HG03060 (cell line): Measurements from ENCODE around the gene DBET.
"Not testable (repeated sequence)": the region's sequence is repeated elsewhere in the genome, so short reads cannot be mapped to it uniquely, and the experiment has no call there.

Source experiments
- ATAC-seq: cut with Tn5 transposase; IDR thresholded peaks from one replicate; pipeline ENCODE4 v1.9.1; 2021; ENCODE audit warnings: low read depth, moderate number of reproducible peaks; ENCODE audit not compliant: unreplicated experiment

DBET gene

DNA sequence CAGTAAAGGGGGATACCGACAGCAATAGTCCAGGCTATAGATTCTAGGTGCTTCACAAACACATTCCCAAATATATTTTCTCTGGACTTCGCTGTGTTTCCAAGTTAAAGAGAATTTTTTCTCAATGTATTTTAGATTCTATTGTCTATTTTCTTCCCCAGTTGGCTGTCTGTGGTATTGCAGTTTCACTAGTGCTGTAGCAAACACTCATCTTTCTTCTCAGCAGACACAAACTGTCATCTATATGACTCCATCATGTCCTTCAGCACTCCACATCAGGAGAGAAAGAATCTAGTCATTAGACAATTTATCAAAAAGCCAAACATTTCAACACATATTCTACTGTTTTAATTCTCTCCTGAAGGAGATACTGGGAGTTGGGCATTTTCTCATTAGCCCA is at the start of gene DBET:
Gene DBET (plus strand): TSS at position 161 of the 400 bp plus-strand sequence.
- not testable (repeated sequence) for ATAC-seq

DNA sequence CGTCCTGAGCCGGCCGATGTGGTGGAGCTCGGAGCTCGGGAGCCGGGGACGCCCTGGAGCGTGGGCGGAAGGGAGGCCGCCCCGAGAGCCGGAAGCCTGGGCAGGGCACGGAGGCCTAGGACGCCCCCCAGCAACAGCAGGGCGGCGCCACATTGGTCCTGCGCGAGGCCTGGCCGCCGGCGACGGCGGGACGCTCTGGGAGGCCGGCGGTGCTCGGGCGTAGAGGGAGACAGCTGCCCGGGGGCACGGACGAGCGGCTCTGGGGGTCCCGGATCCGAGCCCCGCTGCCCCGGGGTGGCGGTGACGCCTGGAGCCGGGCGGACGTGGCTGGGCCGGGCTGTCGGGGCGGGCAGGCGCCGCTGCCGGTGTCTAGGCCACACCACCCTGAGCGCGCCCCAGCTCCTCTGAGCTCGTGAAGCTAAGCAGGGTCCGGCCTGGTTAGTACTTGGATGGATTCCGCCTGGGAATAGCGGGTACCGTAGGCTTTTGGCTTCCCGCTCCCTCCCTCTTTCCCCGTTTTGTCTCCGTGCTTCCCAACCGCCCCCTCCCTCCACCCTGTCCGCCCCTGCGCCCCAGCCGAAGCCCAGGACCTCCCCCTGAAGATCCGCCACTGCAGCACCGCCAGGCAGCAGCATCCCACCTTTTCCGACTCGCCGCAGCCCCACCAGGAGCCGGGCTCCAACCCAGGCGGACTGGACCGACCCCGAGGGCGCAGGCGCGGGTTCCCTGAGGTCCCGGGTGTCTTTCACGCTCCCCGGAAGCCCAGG is 49.3 kb upstream of the DBET start:
- ATAC-seq, result no peak

DNA sequence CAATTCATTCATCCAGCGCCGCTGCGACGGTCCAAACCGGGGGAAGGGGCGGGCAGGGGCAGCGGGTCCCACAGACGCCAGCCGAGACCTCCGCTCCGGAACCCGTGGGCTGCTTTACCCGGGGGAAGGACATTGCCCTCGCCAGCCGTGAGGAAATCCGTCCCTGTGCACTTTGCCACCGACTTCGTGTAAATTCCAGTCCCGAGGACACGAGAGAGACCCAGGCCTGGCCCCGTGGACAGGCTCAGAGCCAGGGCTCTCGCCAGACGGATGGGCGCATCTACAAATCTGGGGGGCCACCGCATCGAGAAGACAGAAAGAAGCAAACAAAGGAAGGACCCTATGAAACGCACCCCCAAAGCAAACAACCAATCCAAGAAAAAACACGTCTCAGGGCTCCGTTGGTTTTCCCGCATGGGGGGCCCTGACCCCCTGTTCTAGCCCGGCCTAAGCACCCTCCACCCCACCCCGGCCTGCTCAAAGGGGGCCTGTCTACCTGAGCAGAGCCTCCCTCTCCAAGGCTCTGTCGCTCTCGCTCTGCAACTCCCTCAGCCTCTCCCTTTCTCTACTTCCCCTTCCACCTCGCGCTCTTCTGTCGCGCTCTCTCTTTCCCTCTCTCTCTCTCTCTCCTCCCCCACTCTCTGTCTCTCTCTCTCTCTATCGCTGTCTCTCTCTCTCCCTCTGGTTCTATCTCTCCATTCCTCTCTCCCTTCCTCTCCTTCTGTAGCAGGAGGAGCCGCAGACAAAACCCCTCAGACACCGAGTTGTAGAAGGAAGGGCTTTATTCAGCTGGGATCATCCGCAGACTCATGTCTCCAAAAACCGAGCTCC is 48.5 kb upstream of the DBET start:
- ATAC-seq, result no peak

DNA sequence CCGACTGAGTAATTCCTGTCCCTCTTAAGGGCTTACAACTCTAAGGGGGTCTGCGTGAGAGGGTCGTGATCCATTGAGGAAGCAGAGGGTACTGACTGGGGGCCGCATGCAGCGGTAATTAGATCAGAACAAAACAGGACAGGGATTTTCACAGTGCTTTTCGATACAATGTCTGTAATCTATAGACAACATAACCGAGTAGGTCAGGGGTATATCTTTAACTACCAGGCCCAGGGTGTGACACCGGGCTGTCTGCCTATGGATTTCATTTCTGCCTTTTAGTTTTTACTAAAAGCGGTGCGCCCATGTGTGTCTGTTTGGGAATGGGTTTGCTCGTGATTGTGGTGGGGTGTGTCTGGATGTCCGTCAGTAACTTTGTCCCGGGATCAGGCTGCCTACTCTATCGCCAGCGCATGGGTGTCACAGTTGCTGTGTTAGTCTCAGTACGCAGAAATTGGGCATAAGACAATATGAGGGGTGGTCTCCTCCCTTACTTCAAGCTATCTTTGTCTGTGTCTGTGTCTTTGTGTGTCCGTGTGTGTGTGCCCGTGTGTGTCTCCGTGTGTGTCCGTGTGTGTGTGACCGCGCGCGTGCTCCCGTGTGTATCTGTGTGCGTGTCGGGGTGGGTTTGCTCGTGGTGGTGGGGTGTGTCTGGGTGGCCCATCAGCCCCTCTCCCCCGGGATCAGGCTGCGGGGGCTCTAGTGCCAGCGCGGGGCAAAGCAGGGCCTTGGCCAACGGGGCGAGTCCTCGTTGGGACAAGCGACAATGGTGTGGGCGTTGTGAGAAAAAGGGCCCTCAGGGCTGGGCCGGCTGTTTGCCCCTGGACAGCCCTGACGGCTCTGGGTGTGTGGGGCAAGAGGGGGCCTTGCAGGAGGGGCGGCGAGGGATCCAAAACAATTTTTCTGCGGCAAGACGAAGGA is 47.7 kb upstream of the DBET start:
- ATAC-seq, result no peak

DNA sequence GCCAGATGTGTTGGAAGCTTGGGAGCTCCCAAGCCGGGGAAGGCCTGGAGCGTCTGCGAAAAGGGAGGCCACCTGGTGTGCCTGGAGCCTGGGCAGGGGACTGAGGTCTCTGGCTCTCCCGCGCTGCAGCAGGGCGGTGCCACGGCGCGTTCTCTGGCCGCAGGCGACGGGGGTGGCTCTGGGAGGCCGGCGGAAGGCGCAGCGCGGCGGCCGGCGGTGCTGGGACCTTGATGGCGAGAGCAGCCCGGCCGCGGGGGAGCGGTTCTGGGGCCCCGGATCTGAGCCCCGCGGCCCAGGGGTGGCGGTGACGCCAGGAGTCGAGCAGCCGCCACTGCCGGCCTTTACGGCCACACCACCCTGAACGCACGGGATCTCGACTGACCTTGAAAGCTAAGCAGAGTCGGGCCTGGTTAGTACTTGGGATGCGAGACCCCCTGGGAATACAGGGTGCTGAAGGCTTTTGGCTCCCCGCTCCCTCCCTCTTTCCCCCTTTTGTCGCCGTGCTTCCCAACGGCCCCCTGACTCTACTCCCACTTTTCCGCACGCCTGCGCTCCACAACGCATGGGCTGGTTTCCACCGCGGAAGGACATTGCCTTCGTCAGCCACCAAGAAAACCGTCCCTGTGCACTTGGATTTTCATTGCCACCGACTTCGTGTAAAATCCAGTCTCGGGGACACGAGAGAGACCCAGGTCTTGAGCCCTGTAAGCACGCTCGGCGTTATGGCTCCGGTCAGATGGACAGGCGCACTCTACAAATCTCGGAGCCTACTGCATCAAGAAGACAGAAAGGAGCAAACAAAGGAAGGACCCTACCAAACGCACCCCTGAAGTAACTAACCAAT is 46.7 kb upstream of the DBET start:
- ATAC-seq, result no peak

DNA sequence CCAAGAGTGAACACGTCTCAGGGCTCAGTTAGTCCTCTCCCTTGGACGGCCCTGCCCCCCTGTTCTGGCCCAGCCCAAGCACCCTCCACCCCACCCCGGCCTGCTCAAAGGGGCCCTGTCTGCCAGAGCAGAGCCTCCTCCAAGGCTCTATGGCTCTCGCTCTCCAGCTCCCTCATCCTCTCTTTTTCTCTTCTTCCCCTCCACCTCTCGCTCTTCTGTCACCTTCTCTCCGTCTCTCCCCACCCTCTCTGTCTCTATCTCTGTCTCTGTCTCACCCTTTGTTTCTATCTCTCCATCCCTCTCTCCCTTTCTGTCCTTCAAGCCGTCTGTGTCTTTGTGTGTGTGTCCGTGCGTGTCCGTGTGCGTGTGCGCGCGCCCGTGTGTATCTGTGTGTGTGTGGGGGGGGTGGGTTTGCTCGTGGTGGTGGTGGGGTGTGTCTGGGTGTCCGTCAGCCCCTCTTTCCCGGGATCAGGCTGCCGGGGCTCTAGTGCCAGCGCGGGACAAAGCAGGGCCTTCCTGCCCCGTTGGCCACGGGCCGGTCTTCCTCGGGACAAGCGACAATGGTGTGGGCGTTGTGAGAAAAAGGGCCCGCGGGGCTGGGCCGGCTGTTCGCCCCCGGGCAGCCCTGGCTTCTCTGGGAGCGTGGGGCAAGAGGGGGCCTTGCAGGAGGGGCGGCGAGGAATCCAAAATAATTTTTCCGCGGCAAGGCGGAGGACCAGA is 45.9 kb upstream of the DBET start:
- no peak for ATAC-seq

DNA sequence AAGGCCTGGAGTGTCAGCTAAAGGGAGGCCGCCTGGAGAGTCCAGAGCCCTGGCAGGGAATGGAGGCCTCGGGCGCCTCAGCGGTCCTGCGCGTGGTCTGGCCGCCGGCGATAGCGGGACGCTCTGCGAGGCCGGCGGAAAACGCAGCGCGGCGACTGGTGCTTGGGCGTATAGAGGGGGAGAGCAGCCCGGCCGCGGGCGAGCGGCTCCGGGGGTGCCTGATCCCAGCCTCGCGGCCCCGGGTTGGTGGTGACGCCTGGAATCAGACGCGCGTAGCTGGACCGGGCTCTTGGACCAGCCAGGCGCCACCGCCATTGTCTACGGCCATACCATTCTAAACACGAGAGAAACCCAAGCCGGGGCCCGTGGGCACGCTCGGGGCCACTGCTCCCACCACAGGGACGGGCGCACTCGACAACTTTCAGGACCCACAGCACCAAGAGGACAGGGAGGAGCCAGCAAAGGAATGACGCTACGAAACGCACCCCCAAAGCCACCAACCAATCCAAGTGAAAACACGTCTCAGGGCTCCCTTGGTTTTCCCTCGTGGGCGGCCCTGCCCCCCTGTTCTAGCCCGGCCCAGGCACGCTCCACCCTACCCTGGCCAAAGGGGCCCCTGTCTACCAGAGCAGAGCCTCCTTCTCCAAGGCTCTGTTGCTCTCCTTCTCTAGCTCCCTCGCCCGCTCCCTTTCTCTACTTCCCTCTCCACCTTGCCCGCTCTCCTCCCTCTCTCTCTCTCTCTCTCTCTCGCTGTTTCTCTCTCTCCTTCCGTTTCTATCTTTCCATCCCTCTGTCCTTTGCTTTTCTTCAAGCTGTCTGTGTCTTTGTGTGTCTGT is 45.1 kb upstream of the DBET start:
- ATAC-seq, result no peak

DNA sequence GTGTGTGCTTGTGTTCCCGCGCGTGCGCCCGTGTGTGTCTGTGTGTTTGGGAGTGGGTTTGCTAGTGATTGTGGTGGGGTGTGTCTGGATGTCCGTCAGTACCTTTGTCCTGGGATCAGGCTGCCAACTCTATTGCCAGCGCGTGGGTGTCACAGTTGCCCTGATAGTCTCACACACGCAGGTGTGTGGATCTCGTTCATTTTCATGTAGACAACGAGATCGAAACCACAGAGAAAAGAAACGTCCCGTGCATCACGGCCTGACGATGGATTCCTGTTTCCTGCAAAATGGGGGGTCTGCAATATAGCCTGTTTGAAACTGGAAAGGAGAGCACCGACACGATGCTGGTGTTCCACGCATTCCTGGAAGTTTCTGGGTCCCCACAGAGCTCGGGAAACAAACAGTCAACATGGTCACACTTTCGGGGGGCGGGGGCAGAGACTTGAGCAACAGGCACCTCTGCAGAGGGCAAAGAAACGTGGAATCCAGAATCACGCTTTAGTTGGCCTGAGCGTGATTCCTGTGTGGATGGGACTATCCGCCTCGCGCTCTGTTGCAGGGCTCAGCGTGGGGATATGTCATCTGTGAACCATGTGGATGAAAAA is 44.3 kb upstream of the DBET start:
- ATAC-seq, result not testable (repeated sequence)

DNA sequence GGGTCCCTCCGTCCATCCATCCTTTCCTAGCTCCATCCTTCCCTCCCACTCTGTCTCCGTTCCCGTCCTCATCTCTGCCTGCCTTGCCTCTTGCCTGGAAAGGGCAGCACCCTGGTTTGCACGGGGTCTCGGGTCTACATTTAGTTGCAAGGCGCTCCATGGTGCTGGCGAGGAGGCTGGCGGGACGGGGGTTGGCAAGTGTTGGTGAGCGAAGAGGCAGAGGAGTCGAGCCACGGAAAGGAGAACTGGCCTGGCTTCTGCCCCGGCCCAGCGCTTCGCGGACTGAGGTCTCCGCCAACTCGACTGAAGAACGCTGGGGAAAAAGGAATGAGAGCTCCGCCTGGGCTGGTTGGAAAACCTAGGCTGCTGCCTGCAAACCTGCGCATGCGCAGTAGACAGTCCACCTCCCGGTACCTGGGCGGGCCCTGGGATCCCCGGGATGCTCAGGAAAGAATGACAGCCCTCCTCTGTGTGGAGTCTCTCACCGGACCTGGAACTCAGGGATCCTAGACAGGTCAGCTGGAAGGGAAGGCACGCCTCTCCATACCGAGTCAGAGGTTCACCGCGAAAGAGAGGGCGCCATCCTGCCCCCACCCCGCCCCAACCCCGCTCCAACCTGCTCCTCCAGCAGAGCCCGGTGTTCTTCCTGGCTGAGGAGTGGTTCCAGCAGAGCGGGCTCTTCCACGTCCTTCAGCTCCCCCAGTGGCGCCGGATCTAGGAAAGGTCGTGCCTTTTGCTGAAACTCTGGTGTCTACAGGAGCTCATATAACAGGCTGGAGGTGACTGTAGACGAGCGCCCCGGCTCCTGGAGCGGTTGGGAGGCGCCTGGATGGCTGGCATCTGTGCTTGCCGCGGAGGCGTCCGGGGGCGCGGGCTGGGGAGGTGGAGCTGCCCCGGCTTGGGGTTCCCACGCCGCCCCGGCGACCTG is 43.2 kb upstream of the DBET start:
- ATAC-seq, result no peak

DNA sequence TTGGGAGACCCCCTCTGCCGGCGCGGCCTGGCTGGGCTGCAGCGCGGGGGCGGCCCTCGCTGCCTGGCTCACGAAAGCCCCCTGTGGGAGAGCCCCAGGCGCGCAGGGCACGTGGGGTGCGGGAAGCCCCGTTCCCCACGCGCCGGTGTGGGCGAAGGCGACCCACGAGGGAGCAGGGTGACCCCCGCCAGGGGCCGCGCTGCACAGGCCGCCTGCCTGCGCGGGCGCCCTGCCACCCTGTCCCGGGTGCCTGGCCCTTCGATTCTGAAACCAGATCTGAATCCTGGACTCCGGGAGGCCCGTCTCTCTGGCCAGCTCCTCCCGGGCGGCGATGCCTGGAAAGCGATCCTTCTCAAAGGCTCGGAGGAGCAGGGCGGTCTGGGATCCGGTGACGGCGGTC is 42.3 kb upstream of the DBET start:
- not testable (repeated sequence) for ATAC-seq

DNA sequence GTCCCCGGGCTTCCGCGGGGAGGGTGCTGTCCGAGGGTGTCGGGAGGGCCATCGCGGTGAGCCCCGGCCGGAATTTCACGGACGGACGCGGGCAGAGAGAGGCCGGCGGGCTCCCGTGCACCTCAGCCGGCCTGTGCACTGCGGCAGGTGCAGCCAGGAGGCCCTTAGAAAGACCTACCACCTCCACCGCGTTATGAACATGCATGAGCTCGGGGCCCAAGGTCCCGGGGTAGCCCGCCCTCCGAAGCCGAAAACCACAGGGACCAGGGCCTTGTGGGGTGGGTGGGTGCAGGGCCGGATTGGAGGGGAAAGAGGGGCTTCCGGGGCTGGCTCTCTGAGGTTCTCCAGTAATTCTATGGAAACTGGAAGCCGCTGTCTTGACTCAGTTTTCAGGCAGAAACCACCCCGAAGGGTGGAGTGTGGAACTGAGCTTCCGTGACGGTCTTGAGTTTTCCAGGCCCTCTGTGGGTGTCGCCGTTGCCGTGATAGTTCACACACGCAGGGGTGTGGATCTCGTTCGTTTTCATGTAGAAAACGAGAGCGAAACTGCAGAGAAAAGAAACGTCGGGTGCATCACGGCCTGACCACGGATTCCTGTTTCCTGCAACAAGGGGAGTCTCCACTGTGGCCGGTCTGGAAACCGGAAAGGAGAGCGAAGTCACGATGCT is 41.6 kb upstream of the DBET start:
- ATAC-seq, result not testable (repeated sequence)

DNA sequence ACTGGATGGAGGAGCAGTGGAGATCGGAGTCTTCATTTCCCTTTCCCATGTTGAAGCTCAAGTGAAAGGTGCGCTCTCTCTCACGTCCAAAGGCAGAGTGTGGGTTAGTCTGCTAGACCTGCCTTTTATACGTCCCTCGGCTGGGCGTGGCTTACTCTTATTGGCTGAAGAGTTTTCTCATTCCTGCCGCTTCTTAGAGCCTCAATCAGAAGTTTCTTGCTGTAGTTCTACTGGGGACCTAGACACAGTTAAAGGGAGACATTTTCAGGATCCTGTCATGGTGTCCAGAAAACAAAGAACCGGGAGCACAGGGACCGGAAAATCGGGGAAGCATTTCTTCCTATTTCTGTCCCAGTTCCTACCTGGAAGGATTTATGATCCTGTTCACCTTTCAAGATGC is 37.1 kb upstream of the DBET start, which contains the start of gene FRG2:
Gene FRG2 (minus strand): TSS at position 101 of the 400 bp plus-strand sequence. CDS start 52 bp downstream, at position 49.
- ATAC-seq, result not testable (repeated sequence)

DNA sequence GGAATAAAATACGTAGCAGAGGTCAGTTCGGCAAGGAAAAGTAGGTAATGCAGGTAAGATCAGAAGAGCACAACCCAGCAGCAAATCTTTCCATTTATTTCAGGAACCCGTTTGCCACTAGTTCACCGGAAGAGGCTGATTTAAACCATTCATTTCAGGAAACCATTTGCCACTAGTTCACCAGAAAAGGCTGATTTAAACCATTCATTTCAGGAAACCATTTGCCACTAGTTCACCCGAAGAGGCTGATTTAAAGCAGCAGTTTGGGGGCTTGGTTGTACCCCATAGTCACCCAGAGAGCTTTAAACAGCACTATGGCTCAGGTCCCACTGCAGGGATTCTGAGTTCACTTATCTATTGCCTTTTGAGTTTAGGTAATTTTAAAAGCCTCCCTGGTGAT is 33.0 kb upstream of the DBET start:
- not testable (repeated sequence) for ATAC-seq

DNA sequence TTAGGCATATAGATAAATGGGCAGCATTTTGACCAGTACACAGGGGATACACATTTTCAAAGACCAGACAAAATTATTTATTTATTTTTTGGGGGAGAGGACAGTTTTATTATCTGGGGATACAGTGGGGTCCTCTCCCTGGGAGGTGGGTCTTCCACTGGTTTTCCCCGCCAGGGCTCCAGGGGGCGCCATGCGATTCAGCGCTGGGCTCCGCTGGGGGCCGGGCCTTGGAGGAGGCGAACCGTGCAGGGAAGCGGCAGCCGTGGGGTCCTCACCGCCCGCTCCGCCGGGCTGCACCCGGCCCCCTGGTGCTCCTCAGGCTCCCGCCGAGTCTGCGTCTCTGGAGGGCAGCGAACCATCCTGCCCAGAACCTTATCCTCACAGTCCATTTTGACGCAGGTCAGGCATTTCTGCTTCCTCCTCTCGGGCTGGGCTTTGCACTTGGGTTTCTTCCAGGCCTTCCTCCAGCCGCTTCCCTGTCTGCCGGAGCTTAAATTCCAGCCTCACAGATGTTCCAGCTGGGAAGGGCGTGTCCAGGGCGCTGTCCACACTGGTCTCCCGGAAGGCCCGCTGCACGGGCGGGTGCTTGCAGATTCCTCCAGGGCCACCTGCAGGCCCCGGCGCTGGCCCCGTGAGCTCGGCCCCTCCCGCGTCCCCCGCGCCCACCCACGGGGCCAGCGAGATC is 26.5 kb upstream of the DBET start:
- ATAC-seq, result not testable (repeated sequence)

DNA sequence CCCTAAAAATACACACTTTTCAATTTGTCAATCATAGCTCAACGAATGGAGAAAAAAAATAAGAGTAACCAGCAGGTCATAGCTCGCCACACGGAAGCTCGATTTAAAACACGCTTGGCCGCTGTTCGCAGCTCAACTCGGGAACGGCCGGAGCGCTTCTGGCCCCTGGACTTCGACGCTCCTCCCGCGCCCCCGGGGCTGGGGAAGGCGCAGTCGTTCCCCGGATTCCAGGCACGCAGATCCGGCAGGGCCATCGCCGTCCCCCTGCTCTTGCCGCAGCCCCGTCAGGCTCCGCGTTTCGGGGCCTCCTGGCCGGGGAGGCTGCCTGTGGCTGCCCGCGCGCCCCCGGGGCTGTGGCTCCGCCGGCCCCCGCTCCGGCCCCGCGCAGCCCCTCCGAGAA is 23.4 kb upstream of the DBET start:
- not testable (repeated sequence) for ATAC-seq

DNA sequence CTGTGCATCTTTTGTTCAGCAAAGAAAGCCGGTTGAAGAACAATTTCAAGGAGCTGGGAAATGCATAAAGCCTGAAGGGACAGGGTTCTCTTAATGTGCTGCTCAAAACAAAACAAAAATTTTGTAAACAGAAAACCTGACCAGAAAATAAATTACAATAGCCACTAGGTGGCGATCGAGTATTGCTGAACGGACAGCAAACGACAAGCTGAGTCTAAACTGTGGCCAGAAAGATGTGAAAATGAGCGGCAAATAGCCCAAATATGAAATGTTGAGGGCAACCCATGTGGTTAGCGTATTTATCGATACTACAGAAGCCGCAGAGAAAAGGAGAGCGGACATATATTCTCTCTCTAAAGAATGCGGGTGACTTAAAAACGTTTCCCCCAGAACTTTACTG is 16.7 kb upstream of the DBET start:
- ATAC-seq, result not testable (repeated sequence)
